Measurements from ENCODE around the gene ZNF761. TPM values are rescaled to one million over a fixed set of nuclear protein-coding genes. Genes with fewer than 3 reads are reported as not detected.
A peak's percentile ranks its signal among the peaks of the same experiment; 100 is the strongest.

The ZNF761 gene
- total and polyA plus RNA-seq, 2 of the 13 experiments (the other 11 are each of a cell fraction or from before 2014, with no cell fraction given), result 11.6 to 16.2 TPM

DNA sequence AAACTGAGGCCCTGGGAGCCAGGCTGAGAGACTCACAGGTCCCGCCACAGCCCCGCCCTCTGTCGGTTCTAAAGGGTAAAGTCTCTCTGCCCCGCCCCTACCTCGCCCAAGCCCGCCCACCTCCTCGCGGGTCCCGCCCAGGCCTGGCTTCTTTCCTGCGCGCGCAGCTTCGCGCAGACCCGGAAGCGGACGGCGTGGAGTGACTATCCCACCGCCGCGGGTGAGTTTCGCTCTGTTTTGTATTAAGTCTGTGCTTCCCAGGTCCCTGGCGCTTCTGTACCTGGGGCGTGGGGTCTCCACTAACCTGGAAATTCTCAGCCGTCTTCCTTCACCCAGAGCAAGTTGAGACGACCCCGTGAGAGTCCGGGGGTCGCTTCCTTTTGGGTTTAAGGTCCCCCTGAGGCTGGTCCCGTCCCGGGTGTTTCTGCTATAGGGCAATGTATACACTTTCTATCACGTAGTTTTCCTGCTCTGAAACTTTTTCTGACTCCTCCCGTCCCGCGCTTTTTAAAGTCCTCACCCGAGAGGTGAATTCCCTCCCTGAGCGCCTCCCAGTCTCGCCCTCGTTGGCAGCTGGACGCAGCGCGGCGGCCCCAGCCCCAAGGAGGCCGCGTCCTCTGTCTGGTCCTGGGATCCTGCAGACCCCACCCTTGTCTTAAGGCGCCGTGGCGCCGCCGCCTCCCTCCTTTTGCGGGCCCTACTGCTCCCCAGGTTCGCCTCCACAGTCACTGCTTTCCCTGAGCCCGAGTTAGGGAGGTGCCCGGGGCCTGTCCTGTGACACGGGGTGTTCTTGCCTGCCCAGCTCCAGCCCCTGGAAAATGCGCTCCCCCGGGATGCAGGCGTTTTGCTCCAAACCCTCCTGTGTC is 36.6 kb upstream of the ZNF761 start, which contains the start of gene ZNF765 (continued):
- peak; percentile 17; the same call in 1 of the 2 replicates for TF ChIP-seq HOXA5 (CRISPR knock-in tag; IDR thresholded peaks at IDR 0.05)
- TF ChIP-seq RBFOX2 (IDR thresholded peaks at IDR 0.05; ENCODE audit: low read depth, low read length), result peak; percentile 70
- TF ChIP-seq TFDP1 (CRISPR knock-in tag; IDR thresholded peaks at IDR 0.05; ENCODE audit: borderline replicate concordance), result 0 out of 2 replicates have a peak, but pooled peaks have one; percentile 9
- 0 out of 2 replicates have a peak, but pooled peaks have one; percentile 6 for TF ChIP-seq HNF4G (IDR thresholded peaks at IDR 0.05; ENCODE audit: borderline replicate concordance, low read depth, low read length)
- no peak for TF ChIP-seq HNF4G (CRISPR knock-in tag; IDR thresholded peaks at IDR 0.05; ENCODE audit: borderline replicate concordance, low read depth)
- peak; percentile 7; the same call in 1 of the 2 replicates for TF ChIP-seq NFKB2 (CRISPR knock-in tag; IDR thresholded peaks at IDR 0.05; ENCODE audit: borderline replicate concordance)
- peak; percentile 68 for TF ChIP-seq PHF20 (CRISPR knock-in tag; IDR thresholded peaks at IDR 0.05)
- 0 out of 2 replicates have a peak, but pooled peaks have one; percentile 9 for TF ChIP-seq ZNF143 (CRISPR knock-in tag; IDR thresholded peaks at IDR 0.05)
- peak; percentile 29; the same call in 1 of the 2 replicates for TF ChIP-seq THAP11 (CRISPR knock-in tag; IDR thresholded peaks at IDR 0.05)
- TF ChIP-seq GABPB1 (CRISPR knock-in tag; IDR thresholded peaks at IDR 0.05), result peak; percentile 67
- TF ChIP-seq MAX (IDR thresholded peaks at IDR 0.05), result 0 out of 2 replicates have a peak, but pooled peaks have one; percentile 8
- TF ChIP-seq, protein P1, sequence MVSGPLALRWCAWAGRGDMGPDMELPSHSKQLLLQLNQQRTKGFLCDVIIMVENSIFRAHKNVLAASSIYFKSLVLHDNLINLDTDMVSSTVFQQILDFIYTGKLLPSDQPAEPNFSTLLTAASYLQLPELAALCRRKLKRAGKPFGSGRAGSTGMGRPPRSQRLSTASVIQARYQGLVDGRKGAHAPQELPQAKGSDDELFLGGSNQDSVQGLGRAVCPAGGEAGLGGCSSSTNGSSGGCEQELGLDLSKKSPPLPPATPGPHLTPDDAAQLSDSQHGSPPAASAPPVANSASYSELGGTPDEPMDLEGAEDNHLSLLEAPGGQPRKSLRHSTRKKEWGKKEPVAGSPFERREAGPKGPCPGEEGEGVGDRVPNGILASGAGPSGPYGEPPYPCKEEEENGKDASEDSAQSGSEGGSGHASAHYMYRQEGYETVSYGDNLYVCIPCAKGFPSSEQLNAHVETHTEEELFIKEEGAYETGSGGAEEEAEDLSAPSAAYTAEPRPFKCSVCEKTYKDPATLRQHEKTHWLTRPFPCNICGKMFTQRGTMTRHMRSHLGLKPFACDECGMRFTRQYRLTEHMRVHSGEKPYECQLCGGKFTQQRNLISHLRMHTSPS (CRISPR knock-in tag; IDR thresholded peaks at IDR 0.05; ENCODE audit: low read depth), result no peak
- TF ChIP-seq TARDBP (CRISPR knock-in tag; IDR thresholded peaks at IDR 0.05), result 0 out of 2 replicates have a peak, but pooled peaks have one; percentile 45
- peak; percentile 83 for TF ChIP-seq SP4 (CRISPR knock-in tag; IDR thresholded peaks at IDR 0.05)
- TF ChIP-seq MAZ (IDR thresholded peaks at IDR 0.05; ENCODE audit: borderline replicate concordance, low read depth, low read length), result 0 out of 2 replicates have a peak, but pooled peaks have one; percentile 19
- TF ChIP-seq MAZ (CRISPR knock-in tag; IDR thresholded peaks at IDR 0.05; ENCODE audit: low read depth), result 0 out of 2 replicates have a peak, but pooled peaks have one; percentile 56
- TF ChIP-seq NPAS2 (CRISPR knock-in tag; IDR thresholded peaks at IDR 0.05; ENCODE audit: borderline replicate concordance), result no peak
- TF ChIP-seq AKAP8 (CRISPR knock-in tag; IDR thresholded peaks at IDR 0.05), result 0 out of 2 replicates have a peak, but pooled peaks have one; percentile 21
- peak; percentile 20; the same call in 1 of the 2 replicates for TF ChIP-seq HDAC2 (CRISPR knock-in tag; IDR thresholded peaks at IDR 0.05)
- no peak for TF ChIP-seq SP1 (IDR thresholded peaks at IDR 0.05)
- TF ChIP-seq SP1 (CRISPR knock-in tag; IDR thresholded peaks at IDR 0.05), result peak; percentile 80

Data from HepG2 (cell line).